DMS53 treated with DMSO at 0.1 percent for 48 hours (cell line): ENCODE measurements around the gene EFNB1.

Experiments
- DNase-seq: peaks from one replicate; lab custom pipeline; 2025; ENCODE audit not compliant: unreplicated experiment; lab: John Stamatoyannopoulos, UW

Gene EFNB1

DNA sequence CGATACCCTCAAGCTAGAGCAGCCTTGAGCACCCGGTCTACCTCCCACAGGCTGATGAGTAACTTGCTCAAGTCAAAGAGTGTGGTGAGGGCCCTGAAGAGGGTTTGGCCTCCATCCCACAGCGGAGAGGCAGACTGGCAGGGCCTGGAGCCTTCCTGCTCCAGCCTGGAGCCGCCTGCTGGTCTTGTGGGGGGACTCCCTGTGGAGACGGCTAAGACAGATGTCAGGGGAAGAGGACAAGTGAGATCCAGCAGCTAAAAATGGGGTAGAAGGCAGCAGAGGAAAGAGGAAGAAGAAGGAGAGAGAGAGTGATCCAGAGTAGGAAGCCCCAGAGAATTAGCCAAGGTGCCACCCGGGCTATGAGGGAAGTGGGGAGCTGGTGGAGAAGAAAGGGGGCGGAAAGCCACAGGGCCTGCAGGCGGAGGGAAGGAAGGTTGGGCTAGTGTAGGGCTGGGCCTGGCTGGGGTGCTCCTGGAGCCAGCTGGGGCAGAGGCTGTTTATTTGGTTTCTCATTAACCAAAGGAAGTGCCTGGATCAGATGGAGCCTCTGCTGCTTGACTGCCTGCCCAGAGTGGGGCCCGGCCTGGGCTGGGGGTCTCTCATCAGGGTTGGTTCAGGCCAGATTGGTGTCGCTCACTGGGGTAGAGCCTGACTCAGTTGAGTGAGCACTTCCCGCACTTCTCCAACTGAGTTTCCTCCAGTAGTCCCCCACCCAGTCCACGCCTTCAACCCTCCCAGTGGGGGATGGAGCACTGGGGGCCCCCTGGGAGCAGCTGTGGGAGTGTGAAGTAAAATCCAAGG is 14.2 kb downstream of the EFNB1 start:
- DNase-seq: no peak

DNA sequence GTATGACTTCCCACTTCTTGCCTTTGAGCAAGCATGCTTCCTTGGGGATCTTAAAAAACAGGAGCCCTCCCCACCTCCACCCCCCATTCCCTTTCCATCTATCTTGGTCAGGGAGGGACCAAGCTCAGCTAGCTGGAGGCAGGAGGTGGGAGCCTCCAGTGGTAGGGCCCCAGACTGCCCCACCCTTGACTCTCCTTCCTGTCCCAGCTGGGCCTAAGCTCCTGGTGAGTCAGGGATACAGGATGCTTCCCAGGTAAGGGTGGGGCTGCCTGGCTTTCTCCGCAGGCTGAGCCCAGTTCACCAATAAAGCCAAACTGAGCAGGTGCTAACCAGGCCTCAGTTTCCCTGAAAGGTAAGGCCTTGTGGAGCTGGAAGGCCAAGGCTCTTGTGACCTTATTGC is 15.2 kb downstream of the EFNB1 start:
- DNase-seq: no peak

- DNase-seq: no peak
These were observed 15.8 kb downstream of the EFNB1 start for GRCh38 chrX:68844581-68844980.

GRCh38 chrX:68846536-68846935 is 17.7 kb downstream of the EFNB1 start:
- DNase-seq: no peak

DNA sequence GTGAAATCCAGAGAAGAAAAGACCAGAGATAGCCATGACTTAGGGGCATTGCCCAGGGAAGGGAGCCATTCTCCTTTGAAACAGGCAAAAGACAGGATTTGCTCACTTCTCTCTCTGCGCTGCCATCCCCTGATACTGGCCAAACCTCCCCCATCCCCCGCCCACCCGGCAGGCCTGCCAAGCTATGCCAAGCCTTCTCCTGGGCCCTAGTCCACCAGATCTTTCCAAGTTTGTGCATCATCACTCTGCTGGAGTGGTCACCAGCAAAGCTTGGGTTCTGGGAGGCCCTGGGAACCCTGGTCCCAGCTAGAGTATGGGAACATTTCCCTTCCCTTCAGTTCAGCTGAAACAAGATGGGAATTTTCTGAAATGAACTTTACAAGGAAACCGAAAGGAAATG is 18.4 kb downstream of the EFNB1 start:
- DNase-seq: no peak

DNA sequence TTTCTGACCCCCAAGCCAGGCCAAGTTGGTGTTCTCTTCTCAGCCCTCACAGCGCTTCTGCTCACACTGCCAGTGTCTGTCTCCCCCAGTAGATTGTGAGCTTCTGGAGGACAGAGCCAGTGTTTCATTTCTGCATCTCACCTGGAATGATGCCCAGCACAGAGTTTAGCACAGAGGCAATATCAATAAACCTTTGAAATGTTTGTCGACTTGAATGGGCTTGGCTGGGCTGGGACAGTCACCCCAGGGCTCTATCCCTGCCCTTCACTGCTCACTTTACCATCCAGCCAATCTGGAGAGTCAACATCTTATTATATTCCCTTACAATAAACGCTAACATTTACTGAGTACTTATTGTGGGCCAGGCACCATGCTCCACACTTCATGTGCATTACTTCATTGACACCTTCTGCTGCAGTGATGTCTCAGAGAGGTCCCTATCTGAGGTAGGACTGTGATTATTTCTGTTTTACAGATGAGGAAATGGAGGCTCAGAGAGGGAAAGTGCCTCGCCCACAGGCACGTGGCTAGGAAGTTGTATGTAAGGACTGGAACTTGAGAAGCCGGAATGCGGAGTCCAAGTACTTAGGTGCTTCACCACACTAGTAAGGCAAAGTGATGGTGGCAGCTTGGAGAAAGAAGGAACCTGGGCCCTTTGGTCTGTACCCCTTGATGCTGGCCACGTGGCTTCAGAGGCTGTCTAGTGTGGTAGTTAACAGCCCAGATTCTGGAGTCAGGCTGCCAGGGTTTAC is 19.5 kb downstream of the EFNB1 start:
- DNase-seq: no peak

GRCh38 chrX:68851082-68851481 is 22.3 kb downstream of the EFNB1 start:
- no peak for DNase-seq

DNA sequence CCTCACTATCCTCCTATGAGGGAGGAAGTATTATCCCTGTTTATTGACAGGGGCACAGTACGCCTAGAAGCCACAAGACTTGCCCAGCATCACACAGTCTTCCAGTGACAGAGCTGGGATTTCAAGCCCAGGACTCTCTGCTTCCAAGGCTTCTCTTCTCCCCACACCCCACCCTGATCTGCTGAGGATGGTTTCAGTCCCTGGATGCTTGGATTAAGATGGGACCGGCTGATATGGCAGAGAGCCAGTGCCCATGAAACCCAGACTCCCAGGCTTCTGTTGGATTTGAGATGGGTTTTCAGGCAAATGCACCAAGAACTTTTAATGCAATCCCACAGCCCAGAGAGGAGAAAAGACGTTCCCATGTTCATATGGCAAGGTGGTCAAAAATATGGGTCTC is 23.2 kb downstream of the EFNB1 start:
- DNase-seq: no peak

DNA sequence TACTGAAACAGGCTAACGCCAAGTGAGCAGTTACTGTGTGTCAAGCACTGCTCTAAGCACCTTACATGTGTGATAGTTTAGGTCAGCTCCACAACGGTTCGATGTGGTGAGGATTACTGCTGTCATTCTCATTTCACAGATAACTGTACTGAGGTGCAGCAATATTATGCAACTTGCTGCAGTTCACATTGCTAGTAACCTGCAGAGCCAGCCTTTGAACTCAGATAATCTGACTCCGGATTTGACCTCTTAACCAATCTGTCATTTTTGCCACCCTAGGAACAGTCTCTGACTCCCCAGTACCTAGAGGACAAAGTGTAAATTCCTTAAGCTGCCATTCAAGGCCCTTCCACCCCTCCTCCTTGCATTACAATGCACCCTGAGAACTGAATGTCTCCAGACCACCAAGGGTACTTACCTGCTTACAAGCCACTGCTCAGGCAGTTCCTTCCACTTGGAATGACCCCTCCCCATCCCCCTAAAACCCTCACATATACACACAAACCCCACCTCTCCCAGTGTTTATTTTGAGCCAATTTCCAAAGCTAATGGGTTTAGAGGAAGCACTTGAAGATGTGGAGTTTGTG is 24.9 kb downstream of the EFNB1 start:
- no peak for DNase-seq

GRCh38 chrX:68865300-68865699 is 36.5 kb downstream of the EFNB1 start:
- DNase-seq: no peak

DNA sequence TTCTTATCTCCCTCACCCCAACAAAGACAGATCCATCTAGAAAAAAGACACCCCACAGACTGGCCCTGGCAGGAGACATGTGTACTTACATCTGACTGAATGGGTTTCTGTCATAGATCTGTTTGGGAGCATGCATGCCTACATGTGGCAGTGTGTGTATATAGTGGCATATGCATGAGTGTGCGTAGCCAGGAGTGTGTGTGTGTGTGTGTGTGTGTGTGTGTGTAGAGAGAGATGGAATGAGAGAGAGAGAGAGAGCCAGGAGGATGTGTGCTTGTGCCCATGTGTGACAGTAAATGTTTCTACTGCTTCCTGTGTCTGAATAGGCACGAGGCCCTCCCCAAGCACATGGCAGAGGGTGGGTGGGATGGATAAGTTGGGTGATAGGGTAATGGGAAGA is 37.1 kb downstream of the EFNB1 start:
- DNase-seq: no peak

GRCh38 chrX:68867458-68868112 is 38.8 kb downstream of the EFNB1 start:
- no peak for DNase-seq

GRCh38 chrX:68868316-68868715 is 39.5 kb downstream of the EFNB1 start:
- DNase-seq: no peak

DNA sequence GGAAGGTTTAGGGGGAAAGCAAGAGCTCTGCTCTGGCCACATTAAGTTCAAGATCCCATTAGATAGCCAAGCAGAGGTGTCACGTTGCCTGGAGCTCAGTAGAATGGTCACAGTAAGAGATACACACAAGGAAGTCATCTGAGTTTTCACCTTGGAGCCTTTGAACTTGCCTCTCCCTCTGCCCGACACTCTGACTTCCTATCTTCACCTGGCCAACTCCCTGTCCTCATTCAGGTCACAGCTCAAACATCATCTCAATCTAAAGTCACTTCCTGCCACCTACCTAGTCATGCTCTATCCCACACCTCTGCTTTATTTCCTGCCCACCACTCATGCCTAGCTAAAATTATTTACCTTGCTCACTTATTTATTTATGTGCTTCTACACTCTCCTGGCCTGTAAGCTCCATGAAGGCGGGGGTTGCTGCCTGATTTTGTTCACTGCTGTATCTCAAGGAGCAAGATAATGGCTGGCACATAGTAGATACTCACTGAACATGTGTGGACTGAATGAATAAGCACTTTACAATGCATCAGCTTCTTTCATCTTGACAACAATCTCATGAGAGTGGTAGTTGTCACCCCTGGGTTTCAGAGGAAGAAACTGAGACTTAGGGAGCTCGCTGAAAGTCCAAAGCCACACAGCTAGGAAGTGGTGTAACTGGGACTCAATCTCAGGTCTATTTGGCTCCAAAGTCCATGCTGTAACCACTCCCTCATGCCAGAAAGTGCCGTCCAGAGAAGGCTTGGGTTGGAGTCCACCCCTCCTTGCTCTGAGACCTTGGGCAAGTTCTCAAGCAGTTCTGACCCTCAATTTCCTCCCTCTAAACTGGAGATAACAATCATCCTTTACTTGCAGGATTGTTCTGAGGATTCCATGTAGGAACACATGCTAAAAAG is 40.3 kb downstream of the EFNB1 start:
- peak; percentile 8 for DNase-seq

DNA sequence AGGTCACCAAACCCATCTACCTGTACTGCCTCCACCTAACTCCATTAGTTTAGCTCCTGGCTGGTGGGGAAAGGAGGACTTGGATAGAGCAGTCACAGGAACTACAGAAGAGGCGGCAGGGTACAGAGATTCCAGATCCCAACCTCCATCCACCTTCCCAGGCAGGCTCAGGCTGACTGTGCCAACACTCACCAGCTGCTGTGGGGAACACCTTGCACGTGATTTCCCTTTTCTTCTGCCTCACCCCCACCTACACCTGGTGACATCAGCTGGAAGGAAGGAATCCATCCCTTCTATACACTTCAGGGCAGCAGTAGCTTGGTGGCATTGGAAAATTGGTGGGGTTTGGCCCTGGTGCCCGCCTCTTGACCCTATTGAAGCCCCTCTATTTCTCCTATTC is 41.5 kb downstream of the EFNB1 start:
- no peak for DNase-seq

GRCh38 chrX:68872171-68872570 is 43.4 kb downstream of the EFNB1 start:
- no peak for DNase-seq

DNA sequence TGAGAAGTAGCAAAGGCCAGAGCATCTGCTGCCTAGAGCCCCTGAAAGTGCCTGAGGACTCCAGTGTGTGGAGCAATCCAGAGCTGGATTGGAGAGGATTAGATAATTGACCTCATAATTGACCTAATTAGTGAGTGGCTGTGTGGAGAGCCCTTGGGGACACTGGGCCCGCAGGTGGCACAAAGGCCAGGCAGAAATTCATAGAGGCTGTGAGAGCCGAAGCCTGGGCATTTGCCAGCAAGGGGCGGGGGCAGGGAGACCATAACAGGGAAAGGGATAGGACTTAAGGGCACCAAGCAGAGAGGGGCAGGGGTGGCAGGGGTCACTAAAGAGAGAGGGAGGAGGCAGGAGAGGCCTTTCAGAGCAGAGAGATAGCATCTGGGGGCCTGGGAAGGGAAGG is 45.3 kb downstream of the EFNB1 start:
- no peak for DNase-seq

- DNase-seq: no peak
These were observed 47.9 kb downstream of the EFNB1 start for GRCh38 chrX:68876731-68877130.

- no peak for DNase-seq
These were observed 48.8 kb downstream of the EFNB1 start for GRCh38 chrX:68877606-68878005.

DNA sequence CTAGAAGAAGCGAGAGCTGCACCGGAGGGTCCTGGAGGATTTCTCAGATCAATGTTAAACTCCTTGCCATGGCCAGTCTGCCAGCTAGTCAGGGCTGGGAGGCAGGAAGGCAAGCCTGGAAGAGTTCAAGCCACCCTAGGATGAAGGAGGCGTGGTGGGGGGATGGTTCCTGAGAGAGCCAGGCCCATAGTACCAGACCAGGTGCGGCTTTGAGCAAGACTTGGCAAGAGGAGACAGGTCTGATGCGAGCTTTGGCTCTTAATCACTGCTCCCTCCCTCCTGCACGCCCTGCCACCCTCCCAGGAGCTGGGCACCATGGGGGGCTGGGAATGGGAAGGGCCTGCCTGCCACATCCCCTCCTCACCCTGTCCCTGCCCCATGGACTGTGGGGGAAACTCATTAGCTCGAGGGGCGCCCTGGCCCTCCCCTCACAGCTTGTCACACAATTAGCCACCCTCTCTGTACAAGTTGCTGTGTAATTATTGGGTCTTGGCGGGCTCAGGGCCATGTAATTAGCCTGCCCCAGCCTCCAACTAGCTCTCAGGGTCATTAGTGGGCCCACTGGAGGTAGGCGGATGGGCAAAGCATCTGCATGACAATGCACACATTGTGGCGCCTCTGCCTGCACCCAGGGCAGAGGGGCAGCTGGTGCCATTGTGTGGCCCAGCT is 50.3 kb downstream of the EFNB1 start:
- DNase-seq: no peak
